Peyer's patch (tissue), 4 donors: ENCODE results near the gene MOCOS.

Experiments
- CTCF ChIP-seq, 6 experiments: fragments of 450-650 bp in 4 of 6; fragments of 200-600 bp in 2 of 6; sonication (generic) in 1 of 6; IDR thresholded peaks; one replicate each; pipeline ENCODE4 v1.5.1; 2017 to 2019; ENCODE audit warnings: antibody characterized with exemption in 6 of 6, mild to moderate bottlenecking in 3 of 6, moderate library complexity in 1 of 6
- POLR2A ChIP-seq, 2 donors: fragments of 450-650 bp; IDR thresholded peaks; one replicate each; pipeline ENCODE4 v1.5.1; 2017; ENCODE audit warnings: antibody characterized with exemption in 2 of 2, mild to moderate bottlenecking in 2 of 2, moderate library complexity in 2 of 2

DNA sequence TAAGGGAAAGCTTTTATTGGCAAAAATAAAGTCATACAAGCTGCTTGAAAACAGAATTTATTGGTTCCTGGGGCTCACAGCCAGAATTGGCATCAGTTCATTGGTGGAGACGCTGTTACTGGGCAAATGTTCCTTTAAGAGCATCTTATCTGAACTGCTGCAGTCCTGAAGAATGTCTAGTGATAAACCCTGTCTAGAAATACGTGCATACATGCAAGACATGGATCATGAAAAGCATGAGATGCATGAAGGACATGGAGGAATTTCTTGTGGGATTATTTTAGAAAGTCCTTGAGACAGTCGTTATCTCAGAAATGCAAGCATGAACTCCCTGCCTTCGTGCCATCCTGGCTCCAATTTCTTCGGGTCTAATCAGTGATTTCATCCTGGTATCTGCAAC lies 77.7 kb downstream of the MOCOS start:
- TF ChIP-seq POLR2A (IDR thresholded peaks at IDR 0.05): no peak
- no peak for TF ChIP-seq CTCF (IDR thresholded peaks at IDR 0.05)
